GM12878 (cell line): ENCODE results near the gene LRP1B. TPM values are rescaled to one million over a fixed set of nuclear protein-coding genes. Genes with fewer than 3 reads are reported as not detected.

Experiments used
- ATAC-seq: fragments of 200-7000 bp; cut with Tn5 transposase; 3 replicates; pipeline ENCODE4 v1.9.1; 2020; ENCODE audit warnings: mild to moderate bottlenecking, moderate library complexity
- BruUV-seq: library from RNA; stranded (reverse); fragments of 400-500 nt; replicated peaks from 2 replicates; lab custom pipeline; 2021; lab: Mats Ljungman, UMichigan
- CTCF ChIA-PET: fragments of 300-600 bp; sonication (Branson Sonifier 250); formaldehyde crosslinking; extraction: SDS; loops from one replicate; lab custom pipeline; 2021; ENCODE audit warnings: inconsistent platforms; lab: Yijun Ruan, JAX
- POLR2A ChIA-PET: fragments of 350-600 bp; formaldehyde crosslinking; extraction: SDS; loops from one replicate; lab custom pipeline; 2021; ENCODE audit warnings: inconsistent platforms; lab: Charles Lee
- RAD21 ChIA-PET: fragments of 300-600 bp; sonication (Branson Sonifier 250); formaldehyde crosslinking; loops from one replicate; lab custom pipeline; 2023; ENCODE audit warnings: antibody characterized with exemption; ENCODE audit not compliant: unreplicated experiment; lab: Charles Lee
- SMC1A ChIA-PET: fragments of 300-600 bp; sonication (Branson Sonifier 250); formaldehyde crosslinking; loops from one replicate; lab custom pipeline; 2023; ENCODE audit not compliant: unreplicated experiment, uncharacterized antibody; lab: Charles Lee
- DNase-seq: peaks from one replicate; pipeline ENCODE4 v3.0.0-alpha.2; 2011; ENCODE audit warnings: low read depth, low spot score
- FAIRE-seq: peaks from 3 replicates; lab custom pipeline; 2011; peaks lifted over from hg19 to GRCh38; lab: Jason Lieb, UNC
- H2AFZ ChIP-seq: 2 replicates; pipeline ENCODE4 v1.6.0; 2011; ENCODE audit warnings: low read depth, low read length, control low read depth; ENCODE audit not compliant: control insufficient read depth
- H3K27ac ChIP-seq: 2 replicates; pipeline ENCODE4 v1.5.1; 2011; ENCODE audit warnings: control low read depth; ENCODE audit not compliant: control insufficient read depth, insufficient read depth
- H3K27me3 ChIP-seq, 2 experiments: replicated peaks in 1 of 2; 2 replicates each; pipeline versions ENCODE4 v1.6.0 to v1.6.1; 2011; ENCODE audit warnings: low read length in 1 of 2; ENCODE audit not compliant: control insufficient read depth in 2 of 2, insufficient read depth in 2 of 2
- H3K36me3 ChIP-seq, 2 experiments: 2 replicates each; pipeline ENCODE4 v1.5.1; 2011; ENCODE audit warnings: low read length in 1 of 2; ENCODE audit not compliant: control insufficient read depth in 2 of 2, insufficient read depth in 2 of 2
- H3K4me1 ChIP-seq: 2 replicates; pipeline ENCODE4 v1.6.1; 2011; ENCODE audit warnings: mild to moderate bottlenecking, low read length, moderate library complexity, mixed read lengths; ENCODE audit not compliant: control insufficient read depth, insufficient read depth
- H3K4me2 ChIP-seq: 2 replicates; pipeline ENCODE4 v1.6.0; 2011; ENCODE audit warnings: control low read depth; ENCODE audit not compliant: control insufficient read depth, insufficient read depth
- H3K4me3 ChIP-seq: fragments of 200-600 bp; sonication (generic); 2 replicates; pipeline ENCODE4 v1.5.1; 2016
- H3K79me2 ChIP-seq: 2 replicates; pipeline ENCODE4 v1.6.0; 2011; ENCODE audit warnings: low read length; ENCODE audit not compliant: control insufficient read depth, insufficient read depth
- H3K9ac ChIP-seq: 2 replicates; pipeline ENCODE4 v1.8.0; 2011; ENCODE audit warnings: low read length, control low read depth, mixed read lengths; ENCODE audit not compliant: control insufficient read depth, insufficient read depth
- H3K9me3 ChIP-seq: replicated peaks from 3 replicates; pipeline ENCODE4 v1.5.1; 2011; ENCODE audit warnings: mild to moderate bottlenecking, low read length; ENCODE audit not compliant: control insufficient read depth, insufficient read depth
- H4K20me1 ChIP-seq: 2 replicates; pipeline ENCODE4 v1.6.0; 2011; ENCODE audit not compliant: control insufficient read depth, insufficient read depth
- ATF3 ChIP-seq: IDR thresholded peaks from 2 replicates; pipeline ENCODE4 v1.6.1; 2011; ENCODE audit warnings: low read depth, mild to moderate bottlenecking, low read length, moderate library complexity, borderline replicate concordance; ENCODE audit errors: extremely low read depth
- CHD1 ChIP-seq: IDR thresholded peaks from 2 replicates; pipeline ENCODE4 v1.6.1; 2012; ENCODE audit warnings: low read depth, low read length, improper control_type of control experiment
- CREB1 ChIP-seq: IDR thresholded peaks from 2 replicates; pipeline ENCODE4 v1.6.1; 2012; ENCODE audit warnings: low read depth, mild to moderate bottlenecking, inconsistent platforms
- ETV6 ChIP-seq, 2 experiments: fragments of 450-650 bp in 1 of 2; IDR thresholded peaks in 1 of 2; conservative IDR thresholded peaks in 1 of 2; 2 replicates each; pipeline ENCODE4 v1.6.1; 2014; ENCODE audit warnings: antibody characterized with exemption in 1 of 2, borderline replicate concordance in 1 of 2, low read depth in 1 of 2, mild to moderate bottlenecking in 1 of 2, moderate library complexity in 1 of 2
- FOS ChIP-seq: IDR thresholded peaks from 3 replicates; pipeline ENCODE4 v1.6.1; 2011; ENCODE audit warnings: borderline replicate concordance; ENCODE audit not compliant: insufficient read length; ENCODE audit errors: extremely low read depth
- FOXM1 ChIP-seq: IDR thresholded peaks from 2 replicates; pipeline ENCODE4 v1.6.1; 2012; ENCODE audit warnings: low read depth, mild to moderate bottlenecking, inconsistent platforms, low read length, moderate library complexity
- MEF2B ChIP-seq: fragments of 450-650 bp; IDR thresholded peaks from 2 replicates; pipeline ENCODE4 v1.6.1; 2018; ENCODE audit warnings: mild to moderate bottlenecking, moderate library complexity; ENCODE audit not compliant: partially characterized antibody, poor library complexity, severe bottlenecking
- MTA3 ChIP-seq: IDR thresholded peaks from 2 replicates; pipeline ENCODE4 v1.6.1; 2012; ENCODE audit warnings: low read length, inconsistent platforms, borderline replicate concordance
- NR2C2 ChIP-seq: IDR thresholded peaks from 2 replicates; pipeline ENCODE4 v1.6.1; 2011; ENCODE audit warnings: borderline replicate concordance, low read depth; ENCODE audit not compliant: control insufficient read depth, insufficient read length
- PML ChIP-seq: IDR thresholded peaks from 2 replicates; pipeline ENCODE4 v1.6.1; 2012; ENCODE audit warnings: low read length, inconsistent platforms
- RBBP5 ChIP-seq: fragments of 200-600 bp; sonication (generic); conservative IDR thresholded peaks from 2 replicates; pipeline ENCODE4 v1.6.1; 2016
- RCOR1 ChIP-seq: conservative IDR thresholded peaks from 2 replicates; pipeline ENCODE4 v1.6.1; 2012; ENCODE audit warnings: low read depth, low read length, improper control_type of control experiment
- SMARCA5 ChIP-seq: fragments of 450-650 bp; IDR thresholded peaks from 2 replicates; pipeline ENCODE4 v1.6.1; 2017; ENCODE audit warnings: mild to moderate bottlenecking
- SP1 ChIP-seq: IDR thresholded peaks from one replicate; pipeline ENCODE4 v1.6.1; 2011; ENCODE audit warnings: low read depth, low read length
- TARDBP ChIP-seq: IDR thresholded peaks from 2 replicates; pipeline ENCODE4 v1.6.1; 2016; ENCODE audit warnings: borderline replicate concordance
- TCF3 ChIP-seq: IDR thresholded peaks from 2 replicates; pipeline ENCODE4 v1.6.1; 2012; ENCODE audit warnings: low read depth, mild to moderate bottlenecking, low read length, borderline replicate concordance; ENCODE audit not compliant: insufficient read depth
- WGBS: methylation state at CpG from one replicate; pipeline ENCODE4 v1.1.6; 2016; ENCODE audit warnings: low lambda C conversion rate; ENCODE audit not compliant: insufficient replicate concordance, insufficient coverage; ENCODE audit errors: missing lambda C conversion rate; 5-methylcytosine and 5-hydroxymethylcytosine counted together
- in situ Hi-C: fragments of 300-500 bp; cut with MboI; formaldehyde crosslinking; loops from 9 replicates; pipeline ENCODE4 v1.14.3; 2018; ENCODE audit warnings: mixed read lengths
- intact Hi-C: fragments of 100-400 bp; cut with micrococcal nuclease; formaldehyde crosslinking; loops from one replicate; pipeline ENCODE4 v1.14.2; 2022; ENCODE audit not compliant: unreplicated experiment
- polyA plus RNA-seq, 11 experiments: library from polyadenylated mRNA; depleted of rRNA in 4 of 11; unstranded in 6 of 11; stranded (reverse) in 5 of 11; fragments of >200 nt; fragmentation: Nextera tagmentation in 4 of 11; fragmentation: Illumina TruSeq in 1 of 11; extraction: Ambion mirVana in 4 of 11; extraction: Trizol in 1 of 11; gene quantifications; 1 replicate in 1 of 11; 2 replicates in 10 of 11; pipeline versions ENCODE4 v1.2.1 to v1.2.3, GENCODE V29; 2011 to 2016; ENCODE audit warnings: inconsistent platforms in 2 of 11, missing spikeins in 2 of 11, low read depth in 1 of 11
- total RNA-seq, 4 experiments: library from RNA; depleted of rRNA in 3 of 4; stranded (reverse); fragments of >200 nt in 3 of 4; fragmentation: Illumina TruSeq in 1 of 4; extraction: Trizol in 1 of 4; gene quantifications; 2 replicates each; pipeline versions ENCODE4 v1.2.1 to v1.2.3, GENCODE V29; 2013 to 2021
- TF ChIP-seq, protein P1 (sequence below): fragments of 450-650 bp; IDR thresholded peaks from 2 replicates; pipeline ENCODE4 v1.6.1; 2017; ENCODE audit warnings: mild to moderate bottlenecking, moderate library complexity

The LRP1B gene
- total and polyA plus RNA-seq, 10 of the 15 experiments (the other 5 are each of a cell fraction or from before 2014, with no cell fraction given) = under 0.01 to 0.06 (median 0.03) TPM; not detected in 5

DNA sequence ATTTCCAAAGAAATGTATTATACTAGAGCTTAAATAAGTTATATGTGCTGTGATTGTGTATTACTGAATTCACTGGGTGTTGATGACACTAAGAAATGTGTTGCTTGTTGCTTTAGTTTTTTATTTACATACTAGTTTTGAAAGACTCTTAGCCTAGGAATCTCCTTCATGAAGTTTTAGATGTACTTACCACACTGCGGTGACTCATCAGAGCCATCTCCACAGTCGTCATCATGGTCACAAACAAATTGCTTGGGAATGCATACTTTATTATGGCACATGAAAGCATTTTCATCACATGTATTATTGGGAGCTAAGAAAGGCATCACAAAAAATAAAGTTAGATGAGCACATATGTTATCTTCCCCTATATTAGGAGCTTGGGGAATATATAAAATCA, 1624.2 kb downstream of the LRP1B start (continued):
- no peak for TF ChIP-seq SP1
- TF ChIP-seq PML = no peak
- TF ChIP-seq NR2C2 = no peak

DNA sequence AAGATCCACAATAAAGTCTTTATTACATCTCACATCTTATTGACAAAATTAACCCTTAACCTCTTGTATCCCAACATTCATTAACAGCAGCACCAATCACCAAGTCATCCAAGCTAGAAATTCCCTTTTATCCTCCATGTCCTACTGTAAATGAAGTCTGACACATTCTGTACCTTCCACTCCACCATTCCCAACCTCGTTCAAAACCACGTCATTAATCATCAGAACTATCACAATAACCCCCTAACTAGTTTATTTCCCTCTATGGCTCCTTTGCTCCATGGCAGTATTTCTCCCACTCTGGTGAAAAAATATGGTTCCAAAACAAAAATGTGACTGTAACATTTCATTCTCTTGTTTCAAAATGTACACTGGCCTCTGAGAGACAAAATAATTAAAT, 1626.2 kb downstream of the LRP1B start:
- Histone ChIP-seq H3K79me2 (no peaks in the 10 kb centered on the region), H3K9ac (no peak overlapping the region), H3K27ac (no peak overlapping the region), H3K27me3 (no peaks in the 10 kb centered on the region), H3K36me3 (no peaks in the 10 kb centered on the region), H2AFZ (no peak overlapping the region), H3K9me3 (no peaks in the 10 kb centered on the region), H3K4me1 (no peaks in the 10 kb centered on the region), H4K20me1 (no peaks in the 10 kb centered on the region), H3K4me2 (no peak overlapping the region), H3K4me3 (no peak overlapping the region)
- CTCF ChIA-PET = no interaction called here
- ATAC-seq = no peak
- RAD21 ChIA-PET = no interaction called here
- 23% methylated on average over 2 of the region's 2 CpGs for WGBS
- TF ChIP-seq RCOR1 (no peak), ETV6 (conservative IDR thresholded peaks at IDR 0.05 in 1 of 2, IDR thresholded peaks at IDR 0.05 in 1 of 2; ENCODE audit: borderline replicate concordance in 1 of 2, low read depth in 1 of 2) (no peak), TCF3 (no peak), SMARCA5 (no peak), RBBP5 (no peak), CHD1 (no peak), FOXM1 (no peak), ATF3 (no peak), MTA3 (no peak), TARDBP (no peak), MEF2B (no peak), CREB1 (no peak), FOS (no peak)
- TF ChIP-seq, protein P1, sequence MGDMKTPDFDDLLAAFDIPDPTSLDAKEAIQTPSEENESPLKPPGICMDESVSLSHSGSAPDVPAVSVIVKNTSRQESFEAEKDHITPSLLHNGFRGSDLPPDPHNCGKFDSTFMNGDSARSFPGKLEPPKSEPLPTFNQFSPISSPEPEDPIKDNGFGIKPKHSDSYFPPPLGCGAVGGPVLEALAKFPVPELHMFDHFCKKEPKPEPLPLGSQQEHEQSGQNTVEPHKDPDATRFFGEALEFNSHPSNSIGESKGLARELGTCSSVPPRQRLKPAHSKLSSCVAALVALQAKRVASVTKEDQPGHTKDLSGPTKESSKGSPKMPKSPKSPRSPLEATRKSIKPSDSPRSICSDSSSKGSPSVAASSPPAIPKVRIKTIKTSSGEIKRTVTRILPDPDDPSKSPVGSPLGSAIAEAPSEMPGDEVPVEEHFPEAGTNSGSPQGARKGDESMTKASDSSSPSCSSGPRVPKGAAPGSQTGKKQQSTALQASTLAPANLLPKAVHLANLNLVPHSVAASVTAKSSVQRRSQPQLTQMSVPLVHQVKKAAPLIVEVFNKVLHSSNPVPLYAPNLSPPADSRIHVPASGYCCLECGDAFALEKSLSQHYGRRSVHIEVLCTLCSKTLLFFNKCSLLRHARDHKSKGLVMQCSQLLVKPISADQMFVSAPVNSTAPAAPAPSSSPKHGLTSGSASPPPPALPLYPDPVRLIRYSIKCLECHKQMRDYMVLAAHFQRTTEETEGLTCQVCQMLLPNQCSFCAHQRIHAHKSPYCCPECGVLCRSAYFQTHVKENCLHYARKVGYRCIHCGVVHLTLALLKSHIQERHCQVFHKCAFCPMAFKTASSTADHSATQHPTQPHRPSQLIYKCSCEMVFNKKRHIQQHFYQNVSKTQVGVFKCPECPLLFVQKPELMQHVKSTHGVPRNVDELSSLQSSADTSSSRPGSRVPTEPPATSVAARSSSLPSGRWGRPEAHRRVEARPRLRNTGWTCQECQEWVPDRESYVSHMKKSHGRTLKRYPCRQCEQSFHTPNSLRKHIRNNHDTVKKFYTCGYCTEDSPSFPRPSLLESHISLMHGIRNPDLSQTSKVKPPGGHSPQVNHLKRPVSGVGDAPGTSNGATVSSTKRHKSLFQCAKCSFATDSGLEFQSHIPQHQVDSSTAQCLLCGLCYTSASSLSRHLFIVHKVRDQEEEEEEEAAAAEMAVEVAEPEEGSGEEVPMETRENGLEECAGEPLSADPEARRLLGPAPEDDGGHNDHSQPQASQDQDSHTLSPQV = no peak
- no peak for FAIRE-seq
- no peak for DNase-seq
- POLR2A ChIA-PET = no interaction called here
- intact Hi-C loops = no loop called here
- in situ Hi-C loops = no loop called here
- no TSS peak for BruUV-seq
- SMC1A ChIA-PET = interaction anchor here (1.0 to 2.5 kb wide), 2 partner anchors 9 to 30 kb away, joined by 3 to 9 read pairs; no protein-coding TSS in a partner anchor
